Mesothelial cell of epicardium (in vitro differentiated cells): ENCODE results near the gene SAMD3. TPM values are rescaled to one million over a fixed set of nuclear protein-coding genes. Genes with fewer than 3 reads are reported as not detected.

Experiments
- DNase-seq, 2 experiments: peaks; one replicate each; pipeline ENCODE4 v3.0.0; 2021; ENCODE audit warnings: low spot score in 2 of 2; ENCODE audit not compliant: unreplicated experiment in 2 of 2
- H3K27ac Mint-ChIP-seq: 2 replicates; pipeline ENCODE4 v1.8.0; 2021; ENCODE audit warnings: mixed read lengths
- H3K27me3 Mint-ChIP-seq: 2 replicates; pipeline ENCODE4 v1.8.0; 2021; ENCODE audit warnings: low read depth, mixed read lengths
- H3K36me3 Mint-ChIP-seq: 2 replicates; pipeline ENCODE4 v1.8.0; 2021; ENCODE audit warnings: mixed read lengths
- H3K4me1 Mint-ChIP-seq: 2 replicates; pipeline ENCODE4 v1.8.0; 2021; ENCODE audit warnings: mixed read lengths
- H3K4me3 Mint-ChIP-seq: 2 replicates; pipeline ENCODE4 v1.8.0; 2021; ENCODE audit warnings: mild to moderate bottlenecking, moderate library complexity, mixed read lengths
- H3K9me3 Mint-ChIP-seq: 2 replicates; pipeline ENCODE4 v1.8.0; 2021; ENCODE audit warnings: mixed read lengths
- CTCF ChIP-seq: fragments of 200-600 bp; sonication (generic); IDR thresholded peaks from one replicate; pipeline ENCODE4 v1.5.0; 2021; ENCODE audit warnings: antibody characterized with exemption; ENCODE audit not compliant: unreplicated experiment
- total RNA-seq: library from RNA; stranded (reverse); gene quantifications from 3 replicates; pipeline ENCODE4 v1.2.1, GENCODE V29; 2021

The SAMD3 gene
- total RNA-seq, 1 donor from 2014 or later: 0.49 TPM

- Mint-ChIP-seq H3K27ac (no peak overlapping the region), H3K36me3 (no peaks in the 10 kb centered on the region), H3K9me3 (no peaks in the 10 kb centered on the region), H3K4me3 (no peak overlapping the region), H3K4me1 (no peaks in the 10 kb centered on the region), H3K27me3 (no peaks in the 10 kb centered on the region)
- no peak for TF ChIP-seq CTCF
- no peak for DNase-seq
Measured at GRCh38 chr6:130218134-130218533, 4.6 kb downstream of the SAMD3 start.

GRCh38 chr6:130216620-130217019 is 6.1 kb downstream of the SAMD3 start:
- Mint-ChIP-seq H3K36me3 (no peaks in the 10 kb centered on the region), H3K4me3 (no peak overlapping the region), H3K9me3 (no peaks in the 10 kb centered on the region), H3K27ac (no peak overlapping the region), H3K27me3 (no peaks in the 10 kb centered on the region), H3K4me1 (no peaks in the 10 kb centered on the region)
- TF ChIP-seq CTCF: no peak
- no peak for DNase-seq

GRCh38 chr6:130215526-130215925 is 7.2 kb downstream of the SAMD3 start:
- H3K9me3 Mint-ChIP-seq: no peaks in the 10 kb centered on the region
- no peaks in the 10 kb centered on the region for H3K27me3 Mint-ChIP-seq
- H3K4me3 Mint-ChIP-seq: no peak overlapping the region
- H3K27ac Mint-ChIP-seq: no peak overlapping the region
- DNase-seq: no peak
- no peaks in the 10 kb centered on the region for H3K4me1 Mint-ChIP-seq
- no peaks in the 10 kb centered on the region for H3K36me3 Mint-ChIP-seq
- no peak for TF ChIP-seq CTCF

- Mint-ChIP-seq H3K36me3 (no peaks in the 10 kb centered on the region), H3K4me3 (no peak overlapping the region), H3K27ac (no peak overlapping the region), H3K9me3 (peaks cover 5% of the 10 kb centered on the region), H3K27me3 (no peaks in the 10 kb centered on the region), H3K4me1 (no peaks in the 10 kb centered on the region)
- TF ChIP-seq CTCF: no peak
- no peak for DNase-seq
Measured at GRCh38 chr6:130212215-130212874, 10.4 kb downstream of the SAMD3 start.

GRCh38 chr6:130211691-130212090 is 11.1 kb downstream of the SAMD3 start:
- no peaks in the 10 kb centered on the region for H3K27me3 Mint-ChIP-seq
- peaks cover 5% of the 10 kb centered on the region for H3K9me3 Mint-ChIP-seq
- no peak for DNase-seq
- no peak overlapping the region for H3K4me3 Mint-ChIP-seq
- TF ChIP-seq CTCF: no peak
- H3K27ac Mint-ChIP-seq: no peak overlapping the region
- no peaks in the 10 kb centered on the region for H3K4me1 Mint-ChIP-seq
- no peaks in the 10 kb centered on the region for H3K36me3 Mint-ChIP-seq
